ENCODE results near the gene TTC28.

The TTC28 gene

GRCh38 chr22:28208787-28209186, 470.9 kb downstream of the TTC28 start:
- no peak for TF ChIP-seq CTCF (IDR thresholded peaks at IDR 0.05; ENCODE audit: control extremely low read depth, extremely low read depth, low read depth, missing control alignments)
- no peak for DNase-seq (ENCODE audit: extremely low spot score)
- ChIA-PET CTCF (interaction anchor here (1.5 kb wide), 1 partner anchor 27 kb away, joined by 3 read pairs; no protein-coding TSS in a partner anchor), POLR2A (no interaction called here)

- no peak for DNase-seq (ENCODE audit: extremely low spot score)
- ChIA-PET CTCF (no interaction called here), POLR2A (no interaction called here)
- no peak for TF ChIP-seq CTCF (IDR thresholded peaks at IDR 0.05; ENCODE audit: control extremely low read depth, extremely low read depth, low read depth, missing control alignments)
Observed at GRCh38 chr22:28208036-28208435, 471.6 kb downstream of the TTC28 start.

GRCh38 chr22:28207281-28208030, 472.2 kb downstream of the TTC28 start:
- CTCF ChIA-PET: no interaction called here
- POLR2A ChIA-PET: no interaction called here
- DNase-seq (ENCODE audit: extremely low spot score): no peak
- no peak for TF ChIP-seq CTCF (IDR thresholded peaks at IDR 0.05; ENCODE audit: control extremely low read depth, extremely low read depth, low read depth, missing control alignments)

- ChIA-PET CTCF (no interaction called here), POLR2A (no interaction called here)
- no peak for TF ChIP-seq CTCF (IDR thresholded peaks at IDR 0.05; ENCODE audit: control extremely low read depth, extremely low read depth, low read depth, missing control alignments)
- no peak for DNase-seq (ENCODE audit: extremely low spot score)
Observed at GRCh38 chr22:28205926-28206325, 473.7 kb downstream of the TTC28 start.

GRCh38 chr22:28204382-28204781, 475.3 kb downstream of the TTC28 start:
- POLR2A ChIA-PET: no interaction called here
- no peak for TF ChIP-seq CTCF (IDR thresholded peaks at IDR 0.05; ENCODE audit: control extremely low read depth, extremely low read depth, low read depth, missing control alignments)
- CTCF ChIA-PET: no interaction called here
- DNase-seq (ENCODE audit: extremely low spot score): no peak

- CTCF ChIA-PET: interaction anchor here (1.6 kb wide), 2 partner anchors 20 to 31 kb away, joined by 3 to 7 read pairs; no protein-coding TSS in a partner anchor
Observed at GRCh38 chr22:28203286-28203685, 476.4 kb downstream of the TTC28 start.

More at GRCh38 chr22:28203286-28203685, 476.4 kb downstream of the TTC28 start:
- no peak for DNase-seq (ENCODE audit: extremely low spot score)
- no peak for TF ChIP-seq CTCF (IDR thresholded peaks at IDR 0.05; ENCODE audit: control extremely low read depth, extremely low read depth, low read depth, missing control alignments)
- POLR2A ChIA-PET: no interaction called here

Measured in GM10248 (cell line).